HepG2 (cell line): ENCODE results near the gene STXBP5L. TPM values are rescaled to one million over a fixed set of nuclear protein-coding genes. Genes with fewer than 3 reads are reported as not detected.

Experiments used
- FOXA3 ChIP-seq: IDR thresholded peaks from 2 replicates; pipeline ENCODE4 v1.6.1; 2016; ENCODE audit warnings: missing genetic modification reagents, missing compliant biosample characterization
- FOXK1 ChIP-seq: sonication (generic); formaldehyde crosslinking; IDR thresholded peaks from 2 replicates; pipeline ENCODE4 v1.4.0; 2020; ENCODE audit warnings: low read depth, missing genetic modification reagents, borderline replicate concordance
- ZBTB38 ChIP-seq: sonication (generic); formaldehyde crosslinking; IDR thresholded peaks from 2 replicates; pipeline ENCODE4 v1.5.1; 2020; ENCODE audit warnings: mild to moderate bottlenecking, missing genetic modification reagents
- polyA plus RNA-seq, 8 experiments: library from polyadenylated mRNA; depleted of rRNA in 3 of 8; stranded (reverse) in 7 of 8; unstranded in 1 of 8; fragments of >200 nt; fragmentation: Illumina TruSeq in 4 of 8; extraction: Trizol in 4 of 8; gene quantifications; 2 replicates each; pipeline versions ENCODE4 v1.2.1 to v1.2.3, GENCODE V29; 2011 to 2016; ENCODE audit warnings: low read depth in 4 of 8, missing spikeins in 1 of 8, mixed read lengths in 1 of 8; ENCODE audit not compliant: insufficient read depth in 1 of 8
- total RNA-seq, 5 experiments: library from RNA; depleted of rRNA; stranded (reverse); fragments of >200 nt; fragmentation: Illumina TruSeq; extraction: Trizol; gene quantifications; 2 replicates each; pipeline ENCODE4 v1.2.3, GENCODE V29; 2016; ENCODE audit warnings: low read depth in 1 of 5
- TF ChIP-seq, protein P1 (sequence below): sonication (generic); formaldehyde crosslinking; conservative IDR thresholded peaks from 2 replicates; pipeline ENCODE4 v1.4.0; 2020; ENCODE audit warnings: mild to moderate bottlenecking, missing genetic modification reagents, moderate library complexity
- TF ChIP-seq, protein P2 (sequence below): IDR thresholded peaks from 2 replicates; pipeline ENCODE4 v1.4.0; 2020; ENCODE audit warnings: mild to moderate bottlenecking, missing genetic modification reagents

Gene STXBP5L
- total and polyA plus RNA-seq, 2 of the 13 experiments (the other 11 are each of a cell fraction or from before 2014, with no cell fraction given): not detected

DNA sequence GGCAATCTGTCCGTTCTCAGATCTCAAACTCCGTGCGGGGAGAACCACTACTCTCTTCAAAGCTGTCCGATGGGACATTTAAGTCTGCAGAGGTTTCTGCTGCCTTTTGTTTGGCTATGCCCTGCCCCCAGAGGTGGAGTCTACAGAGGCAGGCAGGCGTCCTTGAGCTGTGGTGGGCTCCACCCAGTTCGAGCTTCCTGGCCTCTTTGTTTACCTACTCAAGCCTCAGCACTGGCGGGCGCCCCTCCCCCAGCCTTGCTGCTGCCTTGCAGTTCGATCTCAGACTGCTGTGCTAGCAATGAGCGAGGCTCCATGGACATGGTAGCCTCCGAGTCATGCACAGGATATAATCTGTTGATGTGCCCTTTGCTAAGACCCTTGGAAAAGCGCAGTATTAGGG is 543.7 kb downstream of the STXBP5L start (continued):
- TF ChIP-seq, protein P1, sequence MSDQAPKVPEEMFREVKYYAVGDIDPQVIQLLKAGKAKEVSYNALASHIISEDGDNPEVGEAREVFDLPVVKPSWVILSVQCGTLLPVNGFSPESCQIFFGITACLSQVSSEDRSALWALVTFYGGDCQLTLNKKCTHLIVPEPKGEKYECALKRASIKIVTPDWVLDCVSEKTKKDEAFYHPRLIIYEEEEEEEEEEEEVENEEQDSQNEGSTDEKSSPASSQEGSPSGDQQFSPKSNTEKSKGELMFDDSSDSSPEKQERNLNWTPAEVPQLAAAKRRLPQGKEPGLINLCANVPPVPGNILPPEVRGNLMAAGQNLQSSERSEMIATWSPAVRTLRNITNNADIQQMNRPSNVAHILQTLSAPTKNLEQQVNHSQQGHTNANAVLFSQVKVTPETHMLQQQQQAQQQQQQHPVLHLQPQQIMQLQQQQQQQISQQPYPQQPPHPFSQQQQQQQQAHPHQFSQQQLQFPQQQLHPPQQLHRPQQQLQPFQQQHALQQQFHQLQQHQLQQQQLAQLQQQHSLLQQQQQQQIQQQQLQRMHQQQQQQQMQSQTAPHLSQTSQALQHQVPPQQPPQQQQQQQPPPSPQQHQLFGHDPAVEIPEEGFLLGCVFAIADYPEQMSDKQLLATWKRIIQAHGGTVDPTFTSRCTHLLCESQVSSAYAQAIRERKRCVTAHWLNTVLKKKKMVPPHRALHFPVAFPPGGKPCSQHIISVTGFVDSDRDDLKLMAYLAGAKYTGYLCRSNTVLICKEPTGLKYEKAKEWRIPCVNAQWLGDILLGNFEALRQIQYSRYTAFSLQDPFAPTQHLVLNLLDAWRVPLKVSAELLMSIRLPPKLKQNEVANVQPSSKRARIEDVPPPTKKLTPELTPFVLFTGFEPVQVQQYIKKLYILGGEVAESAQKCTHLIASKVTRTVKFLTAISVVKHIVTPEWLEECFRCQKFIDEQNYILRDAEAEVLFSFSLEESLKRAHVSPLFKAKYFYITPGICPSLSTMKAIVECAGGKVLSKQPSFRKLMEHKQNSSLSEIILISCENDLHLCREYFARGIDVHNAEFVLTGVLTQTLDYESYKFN: 0 out of 2 replicates have a peak, but pooled peaks have one; percentile 30
- TF ChIP-seq, protein P2, sequence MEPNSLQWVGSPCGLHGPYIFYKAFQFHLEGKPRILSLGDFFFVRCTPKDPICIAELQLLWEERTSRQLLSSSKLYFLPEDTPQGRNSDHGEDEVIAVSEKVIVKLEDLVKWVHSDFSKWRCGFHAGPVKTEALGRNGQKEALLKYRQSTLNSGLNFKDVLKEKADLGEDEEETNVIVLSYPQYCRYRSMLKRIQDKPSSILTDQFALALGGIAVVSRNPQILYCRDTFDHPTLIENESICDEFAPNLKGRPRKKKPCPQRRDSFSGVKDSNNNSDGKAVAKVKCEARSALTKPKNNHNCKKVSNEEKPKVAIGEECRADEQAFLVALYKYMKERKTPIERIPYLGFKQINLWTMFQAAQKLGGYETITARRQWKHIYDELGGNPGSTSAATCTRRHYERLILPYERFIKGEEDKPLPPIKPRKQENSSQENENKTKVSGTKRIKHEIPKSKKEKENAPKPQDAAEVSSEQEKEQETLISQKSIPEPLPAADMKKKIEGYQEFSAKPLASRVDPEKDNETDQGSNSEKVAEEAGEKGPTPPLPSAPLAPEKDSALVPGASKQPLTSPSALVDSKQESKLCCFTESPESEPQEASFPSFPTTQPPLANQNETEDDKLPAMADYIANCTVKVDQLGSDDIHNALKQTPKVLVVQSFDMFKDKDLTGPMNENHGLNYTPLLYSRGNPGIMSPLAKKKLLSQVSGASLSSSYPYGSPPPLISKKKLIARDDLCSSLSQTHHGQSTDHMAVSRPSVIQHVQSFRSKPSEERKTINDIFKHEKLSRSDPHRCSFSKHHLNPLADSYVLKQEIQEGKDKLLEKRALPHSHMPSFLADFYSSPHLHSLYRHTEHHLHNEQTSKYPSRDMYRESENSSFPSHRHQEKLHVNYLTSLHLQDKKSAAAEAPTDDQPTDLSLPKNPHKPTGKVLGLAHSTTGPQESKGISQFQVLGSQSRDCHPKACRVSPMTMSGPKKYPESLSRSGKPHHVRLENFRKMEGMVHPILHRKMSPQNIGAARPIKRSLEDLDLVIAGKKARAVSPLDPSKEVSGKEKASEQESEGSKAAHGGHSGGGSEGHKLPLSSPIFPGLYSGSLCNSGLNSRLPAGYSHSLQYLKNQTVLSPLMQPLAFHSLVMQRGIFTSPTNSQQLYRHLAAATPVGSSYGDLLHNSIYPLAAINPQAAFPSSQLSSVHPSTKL (CRISPR knock-in tag): peak; percentile 57; the same call in 1 of the 2 replicates
- TF ChIP-seq FOXA3 (CRISPR knock-in tag): peak; percentile 62; the same call in 1 of the 2 replicates
- 0 out of 2 replicates have a peak, but pooled peaks have one; percentile 22 for TF ChIP-seq FOXK1 (CRISPR knock-in tag)
- peak; percentile 40; the same call in 1 of the 2 replicates for TF ChIP-seq ZBTB38
